ENCODE data around the gene ZNF672.
"Not testable (repeated sequence)": the region's sequence is repeated elsewhere in the genome, so short reads cannot be mapped to it uniquely, and the experiment has no call there.

GRCh38 chr1:248882427-248882826, 44.4 kb downstream of the ZNF672 start:
- not testable (repeated sequence) for TF ChIP-seq POLR2AphosphoS5 (IDR thresholded peaks at IDR 0.05; ENCODE audit: borderline replicate concordance, low read depth, low read length); EZH2 (IDR thresholded peaks at IDR 0.05)

All from SK-N-MC (cell line).